Measurements from ENCODE around the gene CD46. TPM values are rescaled to one million over a fixed set of nuclear protein-coding genes. Genes with fewer than 3 reads are reported as not detected.
"Not testable (repeated sequence)": the region's sequence is repeated elsewhere in the genome, so short reads cannot be mapped to it uniquely, and the experiment has no call there.

CD46 gene
- total and polyA plus RNA-seq, 10 of the 15 experiments (the other 5 are each of a cell fraction or from before 2014, with no cell fraction given): 61.1 to 198 (median 81.4) TPM

DNA sequence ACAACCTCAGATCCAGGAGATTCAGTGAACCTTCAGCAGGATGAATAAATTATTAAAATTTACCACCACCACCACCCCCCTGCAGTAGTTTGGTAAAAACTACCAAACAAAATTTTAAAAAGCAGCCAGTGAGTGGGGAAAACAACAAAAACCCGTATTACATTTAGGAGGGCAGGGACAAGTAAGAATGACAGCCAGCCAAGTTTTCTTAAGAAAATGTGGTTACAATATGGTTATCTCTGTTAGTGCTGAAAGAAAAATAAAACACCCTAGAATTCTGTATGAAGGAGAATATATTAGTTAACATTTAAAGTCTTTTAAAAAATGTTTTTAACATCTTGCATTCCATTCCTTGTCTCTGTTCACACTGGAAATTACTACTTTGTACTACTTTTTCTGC, 14.7 kb downstream of the CD46 start:
- intact Hi-C loops (cut with micrococcal nuclease; ENCODE audit: unreplicated experiment): no loop called here
- no peaks in the 10 kb centered on the region for H3K4me1 ChIP-seq (ENCODE audit: control insufficient read depth, insufficient read depth, low read length)
- ChIA-PET CTCF (no interaction called here), POLR2A (no interaction called here), SMC1A (ENCODE audit: uncharacterized antibody, unreplicated experiment) (no interaction called here), RAD21 (ENCODE audit: unreplicated experiment) (no interaction called here)
- DNase-seq (ENCODE audit: low read depth, low spot score): no peak
- ATAC-seq: no peak
- no peak overlapping the region for H3K9ac ChIP-seq (ENCODE audit: control insufficient read depth, insufficient read depth, low read length)
- H4K20me1 ChIP-seq (ENCODE audit: control insufficient read depth, insufficient read depth): no peaks in the 10 kb centered on the region
- in situ Hi-C loops (cut with MboI): no loop called here
- no peak overlapping the region for H3K4me3 ChIP-seq
- no peak for FAIRE-seq
- H3K9me3 ChIP-seq (replicated peaks; ENCODE audit: control insufficient read depth, insufficient read depth, low read length): peaks cover 2% of the 10 kb centered on the region; the same call in 2 of the 3 replicates
- no peak overlapping the region for H3K4me2 ChIP-seq (ENCODE audit: control insufficient read depth, insufficient read depth)
- WGBS (ENCODE audit: insufficient coverage, insufficient replicate concordance, low lambda C conversion rate, missing lambda C conversion rate): 100% methylated on average over 1 of the region's 1 CpG
- no peak for TF ChIP-seq EZH2 (IDR thresholded peaks at IDR 0.05; ENCODE audit: borderline replicate concordance, control insufficient read depth, low read depth, low read length)
- TF ChIP-seq CBFB (IDR thresholded peaks at IDR 0.05; ENCODE audit: low read depth): no peak
- TF ChIP-seq WRNIP1 (IDR thresholded peaks at IDR 0.05; ENCODE audit: borderline replicate concordance, low read depth, low read length): no peak
- no peak for TF ChIP-seq SMAD1 (IDR thresholded peaks at IDR 0.05; ENCODE audit: low read depth, partially characterized antibody)
- TF ChIP-seq TAF1 (IDR thresholded peaks at IDR 0.05; ENCODE audit: borderline replicate concordance, low read depth, low read length): no peak
- TF ChIP-seq CBX5 (IDR thresholded peaks at IDR 0.05; ENCODE audit: low read depth): no peak
- no peak for TF ChIP-seq ZNF24 (IDR thresholded peaks at IDR 0.05)
- no peak for TF ChIP-seq HDAC2 (IDR thresholded peaks at IDR 0.05)
- no peak overlapping the region for H3K27ac ChIP-seq (ENCODE audit: control insufficient read depth, insufficient read depth)
- no TSS peak for BruUV-seq (replicated peaks)
- H2AFZ ChIP-seq (ENCODE audit: control insufficient read depth, low read depth, low read length): no peak overlapping the region
- peaks cover 13 to 17% of the 10 kb centered on the region in 2 experiments; a peak in 3 of 4 replicates for H3K36me3 ChIP-seq (ENCODE audit: control insufficient read depth in 2 of 2, insufficient read depth in 2 of 2, low read length in 1 of 2)
- H3K27me3 ChIP-seq (replicated peaks in 1 of 2; ENCODE audit: control insufficient read depth in 2 of 2, insufficient read depth in 2 of 2, low read length in 1 of 2): no peaks in the 10 kb centered on the region
- no peaks in the 10 kb centered on the region for H3K79me2 ChIP-seq (ENCODE audit: control insufficient read depth, insufficient read depth, low read length)

DNA sequence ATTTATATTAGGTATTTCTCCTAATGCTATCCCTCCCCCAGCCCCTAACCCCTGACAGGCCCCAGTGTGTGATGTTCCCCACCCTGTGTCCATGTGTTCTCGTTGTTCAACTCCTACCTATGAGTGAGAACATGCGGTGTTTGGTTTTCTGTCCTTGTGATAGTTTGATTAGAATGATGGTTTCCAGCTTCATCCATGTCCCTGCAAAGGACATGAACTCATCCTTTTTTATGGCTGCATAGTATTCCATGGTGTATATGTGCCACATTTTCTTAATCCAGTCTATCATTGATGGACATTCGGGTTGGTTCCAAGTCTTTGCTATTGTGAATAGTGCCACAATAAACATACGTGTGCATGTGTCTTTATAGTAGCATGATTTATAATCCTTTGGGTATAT, 18.7 kb downstream of the CD46 start:
- H3K27ac ChIP-seq (ENCODE audit: control insufficient read depth, insufficient read depth); SMC1A ChIA-PET (ENCODE audit: uncharacterized antibody, unreplicated experiment); ATAC-seq; H3K9ac ChIP-seq (ENCODE audit: control insufficient read depth, insufficient read depth, low read length); H3K4me3 ChIP-seq; H4K20me1 ChIP-seq (ENCODE audit: control insufficient read depth, insufficient read depth); RAD21 ChIA-PET (ENCODE audit: unreplicated experiment); H3K79me2 ChIP-seq (ENCODE audit: control insufficient read depth, insufficient read depth, low read length); H3K27me3 ChIP-seq (replicated peaks in 1 of 2; ENCODE audit: control insufficient read depth in 2 of 2, insufficient read depth in 2 of 2, low read length in 1 of 2); H3K4me1 ChIP-seq (ENCODE audit: control insufficient read depth, insufficient read depth, low read length); FAIRE-seq; H3K9me3 ChIP-seq (replicated peaks; ENCODE audit: control insufficient read depth, insufficient read depth, low read length); in situ Hi-C loops (cut with MboI); H3K4me2 ChIP-seq (ENCODE audit: control insufficient read depth, insufficient read depth); H2AFZ ChIP-seq (ENCODE audit: control insufficient read depth, low read depth, low read length); BruUV-seq (replicated peaks); intact Hi-C loops (cut with micrococcal nuclease; ENCODE audit: unreplicated experiment); POLR2A ChIA-PET; DNase-seq (ENCODE audit: low read depth, low spot score): not testable (repeated sequence)
- WGBS (ENCODE audit: insufficient coverage, insufficient replicate concordance, low lambda C conversion rate, missing lambda C conversion rate): 100% methylated on average over 3 of the region's 4 CpGs
- CTCF ChIA-PET: interaction anchor here (1.2 to 1.4 kb wide), 2 partner anchors 15 to 39 kb away, joined by 3 to 4 read pairs; no protein-coding TSS in a partner anchor
- H3K36me3 ChIP-seq (ENCODE audit: control insufficient read depth in 2 of 2, insufficient read depth in 2 of 2, low read length in 1 of 2): 0 out of 4 replicates have a peak, but pooled peaks cover 0 to 14% of the 10 kb centered on the region in 2 experiments

DNA sequence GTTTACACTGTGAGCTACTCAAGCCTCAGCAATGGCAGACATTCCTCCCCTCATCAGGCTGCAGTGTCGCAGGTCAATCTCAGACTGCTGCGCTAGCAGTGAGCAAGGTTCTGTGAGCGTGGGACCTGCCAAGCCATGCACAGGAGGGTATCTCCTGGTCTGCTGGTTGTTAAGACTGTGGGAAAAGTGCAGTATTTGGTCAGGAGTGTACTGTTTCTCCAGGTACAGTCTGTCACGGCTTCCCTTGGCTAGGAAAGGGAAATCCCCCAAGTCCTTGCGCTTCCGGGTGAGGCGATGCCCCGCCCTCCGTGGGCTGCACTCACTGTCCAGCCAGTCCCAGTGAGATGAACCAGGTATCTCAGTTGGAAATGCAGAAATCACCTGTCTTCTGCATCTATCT, 24.2 kb downstream of the CD46 start:
- H3K27ac ChIP-seq (ENCODE audit: control insufficient read depth, insufficient read depth); H3K4me2 ChIP-seq (ENCODE audit: control insufficient read depth, insufficient read depth); H3K4me1 ChIP-seq (ENCODE audit: control insufficient read depth, insufficient read depth, low read length); H4K20me1 ChIP-seq (ENCODE audit: control insufficient read depth, insufficient read depth); H3K79me2 ChIP-seq (ENCODE audit: control insufficient read depth, insufficient read depth, low read length); intact Hi-C loops (cut with micrococcal nuclease; ENCODE audit: unreplicated experiment); H3K9me3 ChIP-seq (replicated peaks; ENCODE audit: control insufficient read depth, insufficient read depth, low read length); ATAC-seq; in situ Hi-C loops (cut with MboI); H2AFZ ChIP-seq (ENCODE audit: control insufficient read depth, low read depth, low read length); FAIRE-seq; POLR2A ChIA-PET; BruUV-seq (replicated peaks); H3K9ac ChIP-seq (ENCODE audit: control insufficient read depth, insufficient read depth, low read length); SMC1A ChIA-PET (ENCODE audit: uncharacterized antibody, unreplicated experiment); DNase-seq (ENCODE audit: low read depth, low spot score); H3K27me3 ChIP-seq (replicated peaks in 1 of 2; ENCODE audit: control insufficient read depth in 2 of 2, insufficient read depth in 2 of 2, low read length in 1 of 2); H3K4me3 ChIP-seq: not testable (repeated sequence)
- ChIA-PET CTCF (interaction anchor here (1.4 kb wide), 1 partner anchor 21 kb away, joined by 5 read pairs; no protein-coding TSS in a partner anchor), RAD21 (ENCODE audit: unreplicated experiment) (interaction anchor here (1.8 kb wide), 1 partner anchor 21 kb away, joined by 5 read pairs; no protein-coding TSS in a partner anchor)
- H3K36me3 ChIP-seq (ENCODE audit: control insufficient read depth in 2 of 2, insufficient read depth in 2 of 2, low read length in 1 of 2): peaks cover 6 to 14% of the 10 kb centered on the region in 2 experiments; a peak in 3 of 4 replicates
- WGBS (ENCODE audit: insufficient coverage, insufficient replicate concordance, low lambda C conversion rate, missing lambda C conversion rate): 77% methylated on average over 9 of the region's 9 CpGs
